GM12864 (cell line): ENCODE data around the gene LAMA1.

ENCODE experiments used
- DNase-seq: peaks from one replicate; pipeline ENCODE4 v3.0.0-alpha.2; 2011; ENCODE audit warnings: low read depth
- H3K4me3 ChIP-seq: 2 replicates; pipeline ENCODE4 v1.5.1; 2011; ENCODE audit warnings: mild to moderate bottlenecking, low read depth, low read length, control low read depth
- CTCF ChIP-seq: IDR thresholded peaks from 2 replicates; pipeline ENCODE4 v1.5.1; 2011; ENCODE audit warnings: low read depth, mild to moderate bottlenecking, moderate library complexity, low read length, control low read depth, inconsistent platforms; ENCODE audit errors: missing control alignments

Gene LAMA1

GRCh38 chr18:7000484-7001096 is 117.0 kb downstream of the LAMA1 start:
- DNase-seq: no peak
- TF ChIP-seq CTCF: peak; percentile 19
- no peak overlapping the region for H3K4me3 ChIP-seq

GRCh38 chr18:6997808-6998207 is 119.8 kb downstream of the LAMA1 start:
- no peak overlapping the region for H3K4me3 ChIP-seq
- no peak for TF ChIP-seq CTCF
- DNase-seq: no peak

GRCh38 chr18:6994771-6995430 is 122.7 kb downstream of the LAMA1 start:
- no peak for DNase-seq

GRCh38 chr18:6994056-6994770 is 123.4 kb downstream of the LAMA1 start:
- TF ChIP-seq CTCF: no peak
- DNase-seq: no peak
- H3K4me3 ChIP-seq: no peak overlapping the region

More at GRCh38 chr18:6994771-6995430, 122.7 kb downstream of the LAMA1 start:
- no peak overlapping the region for H3K4me3 ChIP-seq
- TF ChIP-seq CTCF: no peak

GRCh38 chr18:6992761-6993160 is 124.8 kb downstream of the LAMA1 start:
- no peak for TF ChIP-seq CTCF
- no peak for DNase-seq
- no peak overlapping the region for H3K4me3 ChIP-seq

GRCh38 chr18:6983366-6983765 is 134.2 kb downstream of the LAMA1 start:
- H3K4me3 ChIP-seq: no peak overlapping the region
- TF ChIP-seq CTCF: no peak
- DNase-seq: no peak
